GM18517 (cell line): Measurements from ENCODE around the gene STAG1.
"Not testable (repeated sequence)": the region's sequence is repeated elsewhere in the genome, so short reads cannot be mapped to it uniquely, and the experiment has no call there.

Source experiments
- ATAC-seq: cut with Tn5 transposase; IDR thresholded peaks from one replicate; pipeline ENCODE4 v1.9.1; 2021; ENCODE audit warnings: mild to moderate bottlenecking, moderate library complexity; ENCODE audit not compliant: unreplicated experiment

Gene STAG1

DNA sequence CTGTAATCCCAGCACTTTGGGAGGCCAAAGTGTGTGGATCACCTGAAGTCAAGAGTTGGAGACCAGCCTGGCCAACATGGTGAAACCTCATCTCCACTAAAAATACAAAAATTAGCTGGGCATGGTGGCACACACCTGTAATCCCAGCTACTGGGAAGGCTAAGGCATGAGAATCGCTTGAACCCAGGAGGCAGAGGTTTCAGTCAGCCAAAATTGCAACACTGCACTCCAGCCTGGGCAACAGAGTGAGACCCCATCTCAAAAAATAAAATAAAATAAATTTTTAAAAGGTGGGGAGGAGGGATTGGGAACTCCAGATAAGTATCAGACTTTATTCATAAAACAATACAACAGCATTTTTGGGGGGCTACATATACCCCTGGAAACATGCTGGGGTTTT is 42.4 kb downstream of the STAG1 start:
- not testable (repeated sequence) for ATAC-seq

DNA sequence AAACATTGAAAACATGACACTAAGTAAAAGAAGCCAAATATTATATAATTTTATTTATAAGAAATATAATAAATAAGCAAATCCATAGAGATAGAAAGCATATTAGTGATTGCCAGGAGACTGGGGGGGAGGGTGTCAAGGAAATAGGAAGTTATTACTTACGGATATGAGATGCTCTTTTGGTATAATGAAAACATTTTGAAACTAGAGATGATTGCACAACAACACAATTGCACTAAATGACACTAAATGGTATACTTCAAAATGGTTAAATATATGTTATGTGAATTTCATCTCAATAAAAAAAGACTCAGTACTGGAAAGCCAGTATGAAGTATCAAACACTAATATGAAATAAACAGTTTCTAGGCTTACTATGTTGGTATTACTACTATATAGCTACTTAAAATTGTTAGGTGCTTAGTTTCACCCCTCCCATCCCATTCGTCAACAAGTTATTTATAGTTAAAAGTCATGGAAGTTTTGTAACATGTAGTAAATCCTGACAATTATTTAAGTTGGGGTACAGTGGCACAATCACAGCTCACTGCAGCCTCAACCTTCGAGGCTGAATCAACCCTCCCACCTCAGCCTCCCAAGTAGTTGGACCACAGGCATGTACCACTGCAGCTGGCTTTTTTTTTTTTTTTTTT is 43.7 kb downstream of the STAG1 start:
- no peak for ATAC-seq

DNA sequence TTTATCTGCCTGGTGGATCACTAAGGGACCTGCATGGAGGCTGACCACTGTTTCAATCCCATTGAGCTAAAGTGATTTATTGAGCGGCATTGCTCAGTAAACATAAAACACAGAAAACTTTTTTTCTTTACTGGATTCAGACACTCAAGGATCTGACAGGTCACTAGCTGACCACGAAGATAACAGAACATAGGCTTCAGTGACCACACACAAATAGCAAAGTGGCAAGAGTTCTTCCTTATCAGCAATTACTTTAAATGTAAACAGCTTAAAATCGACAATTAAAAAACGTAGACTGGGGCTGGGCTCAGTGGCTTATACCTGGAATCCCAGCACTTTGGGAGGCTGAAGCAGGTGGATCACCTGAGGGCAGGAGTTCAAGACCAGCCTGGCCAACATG is 48.7 kb downstream of the STAG1 start:
- ATAC-seq: no peak

DNA sequence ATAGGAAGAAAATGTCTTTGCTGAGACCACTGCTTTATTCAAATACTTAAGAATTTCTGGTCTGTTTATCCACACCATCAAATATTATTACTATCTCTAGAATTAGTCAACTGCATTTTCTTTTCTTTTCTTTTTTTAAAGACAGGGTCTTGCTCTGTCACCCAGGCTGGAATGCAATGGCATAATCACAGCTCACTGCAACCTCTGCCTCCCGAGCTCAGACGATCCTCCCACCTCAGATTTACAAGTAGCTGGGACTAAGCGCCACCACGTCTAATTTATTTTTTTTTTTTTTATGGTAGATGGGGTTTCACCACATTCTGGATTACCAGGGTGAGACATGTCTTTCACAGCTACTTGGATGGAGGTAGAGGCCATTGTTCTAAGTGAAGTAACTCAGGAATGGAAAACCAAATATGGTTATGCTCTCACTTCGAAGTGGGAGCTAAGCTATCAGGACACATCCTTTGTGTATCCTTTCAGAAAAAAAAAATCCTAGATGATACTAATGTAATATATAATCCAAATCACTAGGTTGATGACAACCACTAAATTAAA is 52.8 kb downstream of the STAG1 start:
- no peak for ATAC-seq

DNA sequence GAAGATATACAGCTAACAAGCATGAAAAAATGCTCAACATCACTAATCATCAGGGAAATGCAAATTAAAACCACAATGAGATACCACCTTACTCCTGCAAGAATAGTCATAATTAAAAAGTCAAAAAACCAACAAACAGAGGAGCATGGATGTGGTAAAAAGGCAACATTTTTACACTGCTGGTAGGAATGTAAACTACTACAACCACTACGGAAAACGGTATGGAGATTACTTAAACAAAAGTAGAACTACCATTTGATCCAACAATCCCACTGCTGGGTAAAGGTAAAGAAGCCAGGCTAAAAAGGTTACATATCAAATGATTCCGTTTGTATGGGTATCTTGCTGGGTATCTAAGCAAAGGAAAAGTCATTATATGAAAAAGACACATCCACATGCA is 53.8 kb downstream of the STAG1 start:
- no peak for ATAC-seq

DNA sequence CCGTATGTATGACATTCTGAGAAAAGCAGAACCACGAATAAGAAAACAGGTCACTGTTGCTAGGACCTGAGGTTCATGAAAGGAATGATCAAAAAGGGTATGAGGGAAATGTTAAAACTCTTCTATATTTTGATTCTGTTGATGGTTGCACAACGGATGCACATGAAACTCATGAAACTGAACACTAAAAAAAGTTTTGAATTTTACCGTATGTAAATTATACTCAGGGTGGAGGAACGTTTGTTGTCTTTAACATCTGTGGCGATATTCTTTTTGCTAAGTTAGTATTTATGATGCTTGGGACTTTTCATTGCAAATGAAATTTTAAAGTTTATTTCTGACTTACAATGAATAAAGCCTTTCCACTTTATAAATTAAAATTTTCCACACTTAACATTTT is 55.4 kb downstream of the STAG1 start:
- no peak for ATAC-seq

DNA sequence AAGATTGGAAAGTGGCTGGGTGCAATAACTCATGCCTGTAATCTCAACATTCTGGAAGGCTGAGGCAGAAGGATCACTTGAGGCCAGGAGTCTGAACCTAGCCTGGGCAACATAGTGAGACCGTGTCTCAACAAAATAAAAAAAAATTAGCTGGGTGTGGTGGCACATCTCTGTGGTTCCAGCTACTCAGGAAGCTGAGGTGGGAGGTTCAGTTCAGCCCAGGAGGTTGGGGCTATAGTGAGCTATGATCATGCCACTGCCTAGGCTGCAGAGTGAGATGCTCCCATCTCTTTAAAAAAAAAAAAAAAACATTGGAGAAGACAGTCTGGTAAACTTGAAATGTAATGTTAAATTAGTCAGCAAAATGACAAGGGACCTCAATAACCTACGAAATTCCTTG is 57.9 kb downstream of the STAG1 start:
- no peak for ATAC-seq

DNA sequence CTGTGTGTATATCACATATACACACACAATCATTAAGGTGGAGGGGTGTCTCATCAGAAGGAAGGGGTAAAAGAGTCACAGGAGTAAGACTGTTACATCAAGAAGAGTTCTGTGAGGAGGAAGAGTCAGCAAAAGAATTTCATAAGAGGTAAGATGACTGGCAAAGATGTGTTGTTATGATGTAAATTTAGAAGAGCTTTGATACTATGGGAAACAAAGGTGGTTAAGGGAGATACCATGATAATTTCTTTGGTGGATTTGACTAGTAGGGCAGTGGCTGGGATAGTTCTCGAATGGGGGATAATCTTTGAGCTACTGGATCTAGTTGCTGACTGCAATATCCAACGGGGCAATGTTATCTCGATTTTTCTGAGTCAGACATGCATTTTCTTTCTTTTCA is 61.6 kb downstream of the STAG1 start:
- ATAC-seq: no peak

DNA sequence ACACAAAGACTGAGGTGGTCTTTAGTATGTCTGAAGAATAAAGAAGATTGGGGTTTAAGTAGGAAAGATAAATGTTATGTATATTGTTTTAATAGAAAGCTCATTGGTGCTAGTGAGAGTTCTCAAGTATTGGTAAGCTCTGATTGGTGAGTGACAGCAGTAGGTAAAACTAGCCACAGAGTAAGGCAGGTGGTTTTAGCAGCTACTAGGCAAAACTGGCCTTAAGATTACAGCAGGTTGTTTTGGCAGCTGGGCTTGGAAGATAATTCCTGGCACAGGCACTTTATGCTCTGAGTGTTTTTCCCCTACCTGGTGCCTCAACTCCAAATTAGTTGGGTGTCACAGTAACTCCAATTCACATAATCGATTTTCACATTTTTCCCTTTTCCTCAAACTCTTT is 66.3 kb downstream of the STAG1 start:
- ATAC-seq: no peak

DNA sequence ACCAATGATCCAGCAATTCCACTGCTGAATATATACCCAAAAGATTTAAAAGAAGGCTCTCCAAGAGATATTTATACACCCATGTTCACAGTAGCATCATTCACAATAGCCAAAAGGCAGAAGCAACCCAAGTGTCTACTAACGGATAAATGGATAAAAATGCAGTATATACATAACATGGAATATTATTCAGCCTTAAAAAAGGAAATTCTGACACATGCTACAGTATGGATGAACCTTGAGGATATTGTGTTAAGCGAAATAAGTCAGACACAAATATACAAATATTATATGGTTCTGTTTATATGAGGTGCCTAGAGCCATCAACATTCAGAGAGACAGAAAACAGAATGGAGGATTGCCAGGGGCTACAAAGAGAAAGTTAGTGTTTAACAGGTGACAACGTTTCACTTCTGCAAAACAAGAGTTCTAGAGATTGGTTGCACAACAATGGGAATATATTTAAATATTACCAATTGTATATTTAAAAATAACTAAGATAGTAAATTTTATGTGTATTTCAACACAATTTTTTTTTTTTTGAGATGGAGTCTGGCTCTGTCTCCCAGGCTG is 69.4 kb downstream of the STAG1 start:
- no peak for ATAC-seq

DNA sequence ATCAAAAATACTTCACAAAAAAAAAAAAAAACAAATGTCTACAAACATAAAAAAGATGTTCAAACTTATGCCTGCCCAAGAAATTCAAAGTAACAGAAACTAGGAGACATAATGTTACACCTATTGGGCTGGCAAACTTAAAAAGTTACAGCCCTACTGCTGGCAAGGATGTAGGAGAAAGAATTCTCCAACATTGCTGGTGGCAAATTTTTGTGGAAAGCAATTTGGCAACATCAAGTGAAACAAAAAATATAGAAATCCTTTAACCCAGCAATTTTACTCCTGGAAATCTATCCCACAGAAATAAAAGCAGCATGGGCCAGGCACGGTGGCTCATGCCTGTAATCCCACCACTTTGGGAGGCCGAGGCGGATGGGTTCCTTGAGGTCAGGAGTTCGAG is 73.2 kb downstream of the STAG1 start:
- ATAC-seq: no peak

DNA sequence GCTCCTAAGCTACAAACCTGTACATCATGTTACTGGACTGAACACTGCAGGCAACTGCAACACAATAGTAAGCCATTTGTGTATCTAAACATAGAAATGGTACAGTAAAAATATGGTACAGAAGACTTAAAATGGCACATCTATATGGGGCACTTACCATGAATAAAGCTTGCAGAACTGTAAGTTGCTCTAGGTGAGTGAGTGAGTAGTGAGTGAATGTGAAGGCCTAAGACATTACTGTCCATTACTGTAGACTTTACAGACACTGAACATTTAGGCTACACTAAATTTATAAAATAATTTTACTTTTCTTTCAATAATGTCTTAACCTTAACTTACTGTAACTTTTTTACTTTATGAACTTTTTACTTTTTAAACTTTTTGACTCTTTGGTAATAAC is 76.2 kb downstream of the STAG1 start:
- no peak for ATAC-seq

DNA sequence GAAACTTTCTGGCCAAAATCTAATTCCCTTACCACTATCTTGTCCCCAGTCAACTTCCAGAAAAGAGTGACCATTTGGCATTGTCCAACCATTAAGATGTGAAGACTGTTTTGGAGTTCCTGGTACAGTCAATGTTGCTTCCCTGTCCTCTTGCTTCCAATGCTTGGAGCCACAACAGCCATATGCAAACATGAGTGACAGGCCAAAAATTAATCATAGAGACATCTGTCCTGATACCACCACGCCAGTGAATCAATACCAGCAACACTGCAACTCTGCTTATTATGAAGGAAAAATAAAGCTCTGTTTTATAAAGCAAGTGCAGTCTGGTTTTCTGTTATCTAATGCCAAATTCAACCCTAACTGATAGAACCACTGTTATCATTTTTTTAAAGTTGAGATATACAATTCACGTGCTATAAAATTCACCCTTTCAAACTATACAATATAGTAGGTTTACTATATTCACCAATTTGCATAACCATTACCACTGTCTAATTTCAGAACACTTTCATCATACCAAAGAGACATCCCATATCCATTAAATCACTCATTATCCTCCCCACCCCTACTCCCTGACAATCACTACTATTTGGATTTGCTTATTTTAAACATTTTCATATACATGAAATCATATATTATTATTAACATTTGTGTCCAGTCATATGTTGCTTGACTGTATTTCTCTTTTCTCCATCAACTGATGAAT is 76.9 kb downstream of the STAG1 start:
- ATAC-seq: no peak

DNA sequence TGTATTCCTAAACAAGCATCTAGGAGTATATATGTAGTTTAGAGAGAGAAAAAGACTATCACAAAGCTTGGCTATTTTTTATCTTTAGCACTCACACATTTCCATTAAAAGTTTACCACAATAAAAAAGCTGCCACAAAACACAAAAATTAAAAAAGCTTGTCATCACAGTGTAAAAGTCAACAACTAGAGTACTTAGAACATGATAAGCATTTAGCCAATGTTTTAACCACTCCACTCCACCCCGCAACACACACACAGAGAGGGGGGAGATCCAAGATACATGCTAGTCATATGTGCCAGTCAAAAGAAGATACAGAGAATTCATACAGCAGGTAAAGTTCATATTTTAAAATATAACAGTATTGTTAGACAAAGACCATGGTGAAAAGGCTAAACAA is 79.7 kb downstream of the STAG1 start:
- no peak for ATAC-seq

DNA sequence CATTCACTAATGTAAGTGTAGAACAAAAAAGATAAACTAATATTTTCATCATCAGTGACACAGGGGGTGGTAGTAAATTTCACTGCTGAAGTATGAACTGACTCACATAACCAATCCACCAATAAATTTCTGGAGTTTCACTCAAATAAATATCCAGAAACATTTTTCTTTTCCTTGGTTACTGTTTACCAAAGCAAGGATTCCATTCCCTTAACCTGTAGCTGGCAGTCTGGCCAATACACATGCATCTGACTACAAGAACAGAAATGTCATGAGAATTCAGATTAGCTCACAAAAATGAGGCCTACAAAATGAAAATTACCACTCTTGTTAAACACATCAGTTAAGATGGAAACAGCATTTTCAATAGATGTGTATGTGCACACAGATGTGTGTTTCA is 80.3 kb downstream of the STAG1 start:
- no peak for ATAC-seq

DNA sequence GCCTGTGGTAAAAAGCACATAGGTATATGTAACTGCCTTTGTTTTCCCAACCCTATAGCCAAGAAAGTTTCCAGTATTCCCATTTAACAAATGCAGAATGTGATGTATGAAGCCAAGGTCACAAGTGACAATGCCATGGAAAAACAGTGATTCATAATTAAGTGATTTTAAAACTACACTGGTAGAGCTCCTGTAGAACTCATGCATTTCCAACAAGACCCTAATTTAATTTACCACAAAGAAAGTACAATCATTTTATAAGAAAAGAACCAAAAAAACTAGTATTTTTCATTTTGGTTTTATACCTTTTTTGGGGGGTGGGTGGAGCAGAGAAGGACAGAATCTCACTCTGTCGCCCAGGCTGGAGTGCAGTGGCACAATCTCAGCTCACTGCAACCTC is 82.0 kb downstream of the STAG1 start:
- no peak for ATAC-seq

DNA sequence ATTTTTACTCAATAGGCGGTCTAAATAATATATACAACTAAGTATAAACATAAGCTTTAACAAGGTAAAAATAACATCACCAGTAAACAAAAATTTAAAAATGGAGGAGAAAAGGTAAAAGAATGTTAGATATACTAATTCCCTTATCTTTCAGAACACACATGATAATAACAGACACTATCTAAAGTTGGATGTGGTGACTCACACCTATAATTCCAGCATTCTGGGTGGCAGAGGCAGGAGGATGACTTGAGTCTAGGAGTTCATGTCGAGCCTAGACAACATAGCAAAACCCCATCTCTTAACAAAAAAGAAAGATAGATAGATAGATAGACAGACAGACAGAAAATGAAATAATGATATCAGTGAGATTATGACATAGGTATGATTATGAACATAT is 85.1 kb downstream of the STAG1 start:
- ATAC-seq: no peak

DNA sequence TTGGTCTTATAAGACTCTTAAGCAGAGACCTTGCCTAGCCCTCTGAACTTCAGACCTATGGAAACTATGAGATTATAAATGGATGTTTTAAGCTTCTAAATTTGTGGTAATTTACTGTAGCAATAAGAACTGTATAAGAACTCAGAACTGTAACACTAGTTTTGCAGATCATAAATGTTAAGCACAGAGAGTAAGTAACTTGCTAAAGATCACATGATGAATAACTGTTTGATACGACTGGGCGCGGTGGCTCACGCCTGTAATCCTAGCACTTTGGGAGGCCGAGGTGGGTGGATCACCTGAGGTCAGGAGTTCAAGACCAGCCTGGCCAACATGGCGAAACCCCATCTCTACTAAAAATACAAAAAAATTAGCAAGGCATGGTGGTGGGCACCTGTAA is 85.9 kb downstream of the STAG1 start:
- not testable (repeated sequence) for ATAC-seq

DNA sequence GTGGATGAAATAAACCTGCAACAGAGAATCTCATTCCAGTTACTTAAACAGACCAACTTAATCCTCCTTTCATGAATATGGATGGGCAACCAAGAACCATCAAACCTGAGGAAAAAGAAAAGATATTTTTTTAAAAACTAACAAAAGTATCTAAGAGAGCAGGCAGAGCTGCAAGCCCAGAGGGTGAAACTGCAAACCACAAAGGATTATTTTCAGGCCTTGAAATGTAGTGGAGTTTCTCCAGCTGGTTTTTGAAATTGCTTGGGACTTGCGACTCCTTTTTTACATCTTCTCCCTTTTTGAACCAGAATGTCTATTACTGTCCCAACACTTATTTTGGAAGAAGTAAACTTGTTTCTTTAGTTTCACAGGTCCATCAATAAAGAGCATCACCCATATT is 87.4 kb downstream of the STAG1 start:
- ATAC-seq: no peak

DNA sequence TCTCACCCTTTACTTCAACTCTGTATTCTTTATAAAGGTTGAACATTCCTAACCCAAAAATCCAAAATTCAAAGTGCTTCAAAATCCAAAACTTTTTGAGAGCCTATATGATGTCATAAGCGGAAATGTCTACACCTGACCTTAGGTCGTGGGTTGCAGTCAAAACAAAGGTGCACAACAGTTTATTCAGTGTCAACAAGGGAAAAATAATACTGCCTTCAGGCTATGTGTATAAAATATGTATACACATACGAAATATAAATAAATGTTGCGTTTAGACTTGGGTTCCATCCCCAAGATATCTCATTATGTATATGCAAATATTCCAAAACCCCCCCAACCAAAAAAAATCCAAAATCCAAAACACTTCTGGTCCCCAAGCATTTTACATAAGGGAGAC is 90.9 kb downstream of the STAG1 start:
- no peak for ATAC-seq

DNA sequence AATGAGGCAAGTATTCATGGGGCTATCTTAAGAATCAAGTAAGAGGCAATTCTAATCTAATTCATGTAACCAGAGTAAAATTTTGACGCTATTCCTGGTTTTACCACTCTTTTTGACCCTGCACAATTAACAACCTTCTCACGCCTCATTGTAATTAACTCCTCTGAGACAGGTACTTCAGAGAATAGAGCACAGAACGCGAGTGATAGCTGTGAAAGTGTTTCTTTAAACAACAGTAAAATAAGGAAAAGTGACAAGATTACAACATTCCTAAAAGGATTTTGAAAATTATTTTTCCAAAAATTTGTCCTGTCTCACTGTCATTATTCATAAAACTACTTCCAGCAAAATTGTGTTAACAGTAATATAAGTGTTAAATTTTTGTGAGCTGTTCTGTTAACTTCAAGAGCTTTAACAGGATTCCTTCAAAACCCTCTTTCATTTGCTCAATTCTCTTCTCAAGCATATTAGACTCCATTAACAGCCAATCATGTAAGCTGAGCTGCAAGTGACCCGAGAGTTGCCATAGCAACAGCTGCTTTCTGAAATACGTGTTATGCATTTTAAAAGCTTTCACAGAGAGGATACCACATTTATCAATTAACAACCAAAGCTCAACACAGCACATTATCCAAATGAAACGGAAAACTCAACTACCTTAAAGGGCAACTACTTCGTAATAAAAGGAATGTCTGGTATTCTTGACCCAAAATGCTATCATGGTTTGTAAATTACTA is 93.1 kb downstream of the STAG1 start:
- no peak for ATAC-seq

DNA sequence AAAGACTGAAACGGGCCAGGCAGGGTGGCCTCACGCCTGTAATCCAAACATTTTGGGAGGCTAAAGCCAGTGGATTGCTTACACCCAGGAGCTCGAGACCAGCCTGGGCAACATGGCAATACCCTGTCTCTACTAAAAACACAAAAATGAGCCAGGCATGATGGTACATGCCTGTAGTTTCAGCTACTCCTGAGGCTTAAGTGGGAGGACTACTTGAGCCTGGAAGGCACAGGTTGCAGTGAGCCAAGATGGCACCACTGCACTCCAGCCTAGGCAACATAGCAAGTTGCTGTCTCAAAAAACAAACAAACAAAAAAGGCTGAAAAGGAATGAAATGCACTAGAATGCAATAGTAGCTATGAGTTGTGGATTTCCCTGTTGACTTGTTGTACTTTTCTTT is 94.7 kb downstream of the STAG1 start:
- no peak for ATAC-seq
